Endodermal cell (in vitro differentiated cells): ENCODE measurements around the gene CACNA1A. TPM values are rescaled to one million over a fixed set of nuclear protein-coding genes. Genes with fewer than 3 reads are reported as not detected.
"Not testable (repeated sequence)": the region's sequence is repeated elsewhere in the genome, so short reads cannot be mapped to it uniquely, and the experiment has no call there.

Experiments
- DNase-seq: peaks from one replicate; pipeline ENCODE4 v3.0.0-alpha.2; 2017
- H3K27ac ChIP-seq: 2 replicates; pipeline ENCODE4 v1.5.1; 2013; ENCODE audit warnings: mild to moderate bottlenecking, low read depth, low read length, moderate library complexity
- H3K27me3 ChIP-seq: 2 replicates; pipeline ENCODE4 v1.6.1; 2013; ENCODE audit warnings: mild to moderate bottlenecking, low read length, moderate library complexity; ENCODE audit not compliant: insufficient read depth, control insufficient read depth, poor library complexity, severe bottlenecking
- H3K36me3 ChIP-seq: 2 replicates; pipeline ENCODE4 v1.7.0; 2013; ENCODE audit warnings: mild to moderate bottlenecking, low read length, moderate library complexity; ENCODE audit not compliant: control insufficient read depth, insufficient read depth
- H3K4me1 ChIP-seq: one replicate; pipeline ENCODE4 v1.7.0; 2013; ENCODE audit warnings: low read length; ENCODE audit not compliant: control insufficient read depth, insufficient read depth
- H3K4me3 ChIP-seq: 2 replicates; pipeline ENCODE4 v1.5.1; 2013; ENCODE audit warnings: mild to moderate bottlenecking, low read length, moderate library complexity
- H3K9ac ChIP-seq: 2 replicates; pipeline ENCODE4 v1.6.1; 2013; ENCODE audit warnings: mild to moderate bottlenecking, low read length, moderate library complexity; ENCODE audit not compliant: poor library complexity, severe bottlenecking; ENCODE audit errors: extremely low read depth
- H3K9me3 ChIP-seq: 2 replicates; pipeline ENCODE4 v1.6.1; 2013; ENCODE audit warnings: mild to moderate bottlenecking, low read length, moderate library complexity; ENCODE audit not compliant: control insufficient read depth
- H3K27ac Mint-ChIP-seq: 2 replicates; pipeline ENCODE4 v1.8.0; 2020; ENCODE audit warnings: mixed read lengths
- H3K27me3 Mint-ChIP-seq: 2 replicates; pipeline ENCODE4 v1.8.0; 2021; ENCODE audit warnings: mild to moderate bottlenecking, mixed read lengths; ENCODE audit not compliant: insufficient read depth
- H3K36me3 Mint-ChIP-seq: 2 replicates; pipeline ENCODE4 v1.8.0; 2020; ENCODE audit warnings: low read depth, mixed read lengths
- H3K4me1 Mint-ChIP-seq: 2 replicates; pipeline ENCODE4 v1.8.0; 2020; ENCODE audit warnings: mixed read lengths
- H3K4me3 Mint-ChIP-seq: 2 replicates; pipeline ENCODE4 v1.8.0; 2020; ENCODE audit warnings: mild to moderate bottlenecking, moderate library complexity, mixed read lengths
- H3K9me3 Mint-ChIP-seq: 2 replicates; pipeline ENCODE4 v1.8.0; 2020; ENCODE audit warnings: mild to moderate bottlenecking, mixed read lengths
- WGBS, 2 experiments: methylation state at CpG; one replicate each; pipeline versions ENCODE4 v1.1.5 to v1.1.7; 2013; ENCODE audit warnings: missing lambda C conversion rate in 2 of 2, mixed read lengths in 1 of 2; ENCODE audit not compliant: insufficient coverage in 1 of 2, insufficient read length in 1 of 2; 5-methylcytosine and 5-hydroxymethylcytosine counted together
- total RNA-seq, 2 donors: library from RNA; stranded (reverse); fragmentation: NEBNext Ultra II Directional in 1 of 2; extraction: Animal tissue kit (Norgen Biotek cat#: 25700) in 1 of 2; gene quantifications; 2 replicates in 1 of 2; 3 replicates in 1 of 2; pipeline ENCODE4 v1.2.1, GENCODE V29; 2021
- TF ChIP-seq, protein P1 (sequence below): fragments of 200-600 bp; sonication (generic); conservative IDR thresholded peaks from 2 replicates; pipeline ENCODE4 v1.5.0; 2021; ENCODE audit warnings: antibody characterized with exemption, mild to moderate bottlenecking

The CACNA1A gene
- total RNA-seq, 2 donors from 2014 or later = 8.0 to 10.6 TPM

DNA sequence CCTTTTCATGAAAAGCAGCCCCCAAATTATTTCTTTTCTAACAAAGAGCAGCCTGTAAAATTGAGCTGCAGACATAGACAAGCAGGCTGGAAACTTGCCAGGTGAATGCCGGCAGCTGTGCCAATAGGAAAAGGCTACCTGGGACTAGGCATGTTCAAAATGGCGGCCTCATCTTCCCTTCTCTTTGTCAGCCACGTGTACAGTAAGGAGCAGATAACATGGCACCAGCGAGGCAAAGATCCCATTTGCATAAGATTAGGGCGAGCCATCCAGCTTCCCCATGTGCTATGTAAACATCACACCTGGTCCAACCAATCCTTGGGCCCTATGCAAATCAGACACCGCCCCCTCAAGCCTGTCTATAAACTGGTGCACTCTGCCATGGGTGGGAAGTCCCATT is 31.2 kb upstream of the CACNA1A start:
- H3K27ac ChIP-seq = no peak overlapping the region
- TF ChIP-seq, protein P1, sequence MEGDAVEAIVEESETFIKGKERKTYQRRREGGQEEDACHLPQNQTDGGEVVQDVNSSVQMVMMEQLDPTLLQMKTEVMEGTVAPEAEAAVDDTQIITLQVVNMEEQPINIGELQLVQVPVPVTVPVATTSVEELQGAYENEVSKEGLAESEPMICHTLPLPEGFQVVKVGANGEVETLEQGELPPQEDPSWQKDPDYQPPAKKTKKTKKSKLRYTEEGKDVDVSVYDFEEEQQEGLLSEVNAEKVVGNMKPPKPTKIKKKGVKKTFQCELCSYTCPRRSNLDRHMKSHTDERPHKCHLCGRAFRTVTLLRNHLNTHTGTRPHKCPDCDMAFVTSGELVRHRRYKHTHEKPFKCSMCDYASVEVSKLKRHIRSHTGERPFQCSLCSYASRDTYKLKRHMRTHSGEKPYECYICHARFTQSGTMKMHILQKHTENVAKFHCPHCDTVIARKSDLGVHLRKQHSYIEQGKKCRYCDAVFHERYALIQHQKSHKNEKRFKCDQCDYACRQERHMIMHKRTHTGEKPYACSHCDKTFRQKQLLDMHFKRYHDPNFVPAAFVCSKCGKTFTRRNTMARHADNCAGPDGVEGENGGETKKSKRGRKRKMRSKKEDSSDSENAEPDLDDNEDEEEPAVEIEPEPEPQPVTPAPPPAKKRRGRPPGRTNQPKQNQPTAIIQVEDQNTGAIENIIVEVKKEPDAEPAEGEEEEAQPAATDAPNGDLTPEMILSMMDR = no peak
- Mint-ChIP-seq H3K4me3 (no peak overlapping the region), H3K4me1 (no peaks in the 10 kb centered on the region), H3K27me3 (peaks cover 16% of the 10 kb centered on the region), H3K9me3 (no peaks in the 10 kb centered on the region), H3K27ac (no peak overlapping the region), H3K36me3 (no peaks in the 10 kb centered on the region)
- no peaks in the 10 kb centered on the region for H3K4me1 ChIP-seq
- no peak overlapping the region for H3K4me3 ChIP-seq
- peak; percentile 74 for DNase-seq
- no peaks in the 10 kb centered on the region for H3K36me3 ChIP-seq
- H3K9ac ChIP-seq = no peak overlapping the region
- 65 to 71% methylated on average over 5 to 6 of the region's 6 CpGs for WGBS, 2 experiments
- no peaks in the 10 kb centered on the region for H3K9me3 ChIP-seq
- no peaks in the 10 kb centered on the region for H3K27me3 ChIP-seq

DNA sequence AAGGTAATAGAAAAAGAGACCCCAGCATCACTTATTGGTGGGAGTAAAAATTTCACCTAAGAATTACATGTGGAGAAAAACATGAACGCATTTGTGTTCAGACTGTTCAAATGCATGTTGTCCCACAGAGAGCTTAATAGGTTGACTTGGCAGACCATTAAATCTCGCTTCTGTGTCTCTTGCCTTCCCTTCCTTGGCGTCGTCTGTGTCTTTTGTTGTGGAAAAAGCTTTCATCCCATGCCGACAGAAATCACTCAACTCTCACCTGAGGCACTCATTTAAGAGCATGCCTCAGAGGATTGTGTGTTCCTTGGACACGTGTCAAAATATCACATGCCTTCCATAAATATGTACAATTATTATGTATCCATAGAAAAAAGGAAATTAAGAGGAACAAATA is 24.4 kb upstream of the CACNA1A start:
- Histone ChIP-seq H3K9me3 (no peaks in the 10 kb centered on the region), H3K4me1 (no peaks in the 10 kb centered on the region), H3K27me3 (no peaks in the 10 kb centered on the region), H3K36me3 (no peaks in the 10 kb centered on the region), H3K4me3 (no peak overlapping the region), H3K27ac (no peak overlapping the region), H3K9ac (no peak overlapping the region)
- peak; percentile 49 for DNase-seq
- Mint-ChIP-seq H3K9me3 (peaks cover 3% of the 10 kb centered on the region), H3K36me3 (no peaks in the 10 kb centered on the region), H3K27ac (no peak overlapping the region), H3K4me3 (no peak overlapping the region), H3K27me3 (no peaks in the 10 kb centered on the region), H3K4me1 (no peaks in the 10 kb centered on the region)
- WGBS, 2 experiments = 33 to 38% methylated on average over 3 to 5 of the region's 6 CpGs
- TF ChIP-seq, protein P1 = no peak

GRCh38 chr19:13529721-13530120 is 23.4 kb upstream of the CACNA1A start:
- DNase-seq = not testable (repeated sequence)

GRCh38 chr19:13526552-13526951 is 20.3 kb upstream of the CACNA1A start:
- peaks cover 7% of the 10 kb centered on the region for H3K9me3 Mint-ChIP-seq
- H3K4me3 ChIP-seq = no peak overlapping the region
- no peaks in the 10 kb centered on the region for H3K27me3 ChIP-seq
- H3K36me3 ChIP-seq = no peaks in the 10 kb centered on the region
- 0 to 20% methylated on average over 1 to 2 of the region's 2 CpGs for WGBS, 2 experiments
- no peaks in the 10 kb centered on the region for H3K4me1 Mint-ChIP-seq
- no peaks in the 10 kb centered on the region for H3K9me3 ChIP-seq
- H3K27me3 Mint-ChIP-seq = peaks cover 5% of the 10 kb centered on the region
- TF ChIP-seq, protein P1 = peak; percentile 73
- H3K9ac ChIP-seq = no peak overlapping the region
- H3K27ac ChIP-seq = no peak overlapping the region
- no peaks in the 10 kb centered on the region for H3K36me3 Mint-ChIP-seq
- H3K27ac Mint-ChIP-seq = no peak overlapping the region
- DNase-seq = peak; percentile 89
- H3K4me1 ChIP-seq = no peaks in the 10 kb centered on the region
- H3K4me3 Mint-ChIP-seq = no peak overlapping the region

More at GRCh38 chr19:13529721-13530120, 23.4 kb upstream of the CACNA1A start:
- H3K27ac Mint-ChIP-seq, H3K4me3 ChIP-seq, H3K27me3 Mint-ChIP-seq, H3K9ac ChIP-seq, H3K27me3 ChIP-seq, H3K27ac ChIP-seq, H3K36me3 ChIP-seq, H3K4me3 Mint-ChIP-seq, H3K9me3 ChIP-seq, H3K4me1 Mint-ChIP-seq, H3K36me3 Mint-ChIP-seq, H3K9me3 Mint-ChIP-seq, H3K4me1 ChIP-seq: not testable (repeated sequence)
- WGBS, 2 experiments = 87 to 100% methylated on average over 2 of the region's 2 CpGs
